H1 (cell line): ENCODE data around the gene MYH6. TPM values are rescaled to one million over a fixed set of nuclear protein-coding genes. Genes with fewer than 3 reads are reported as not detected.

ENCODE experiments used
- ASH2L ChIP-seq: fragments of 200-600, 300-600 bp; sonication (generic); IDR thresholded peaks from one replicate; pipeline ENCODE4 v1.7.1; 2017; ENCODE audit warnings: low read length
- CHD1 ChIP-seq: IDR thresholded peaks from 2 replicates; pipeline ENCODE4 v1.6.1; 2012; ENCODE audit warnings: low read depth, low read length, improper control_type of control experiment
- CHD7 ChIP-seq: fragments of 300-600 bp; sonication (generic); IDR thresholded peaks from 2 replicates; pipeline ENCODE4 v1.7.1; 2012; ENCODE audit warnings: low read length, moderate library complexity, mild to moderate bottlenecking, inconsistent platforms; ENCODE audit not compliant: insufficient replicate concordance
- CREB1 ChIP-seq: IDR thresholded peaks from 2 replicates; pipeline ENCODE4 v1.6.1; 2012; ENCODE audit warnings: inconsistent platforms
- CTBP2 ChIP-seq: IDR thresholded peaks from 2 replicates; pipeline ENCODE4 v1.7.0; 2011; ENCODE audit warnings: borderline replicate concordance, mild to moderate bottlenecking, moderate library complexity, mixed read lengths, low read length; ENCODE audit not compliant: insufficient read depth, insufficient read length
- NANOG ChIP-seq: IDR thresholded peaks from 2 replicates; pipeline ENCODE4 v1.6.1; 2011; ENCODE audit warnings: low read length, low read depth, mild to moderate bottlenecking, inconsistent platforms; ENCODE audit not compliant: insufficient read depth, poor library complexity, severe bottlenecking
- POLR2A ChIP-seq, 2 experiments: IDR thresholded peaks; 1 replicate in 1 of 2; 2 replicates in 1 of 2; pipeline ENCODE4 v1.6.1; 2011; ENCODE audit warnings: low read depth in 2 of 2, low read length in 2 of 2, mild to moderate bottlenecking in 2 of 2; ENCODE audit errors: control extremely low read depth in 1 of 2
- POU5F1 ChIP-seq: IDR thresholded peaks from 2 replicates; pipeline ENCODE4 v1.6.1; 2011; ENCODE audit warnings: low read depth, mild to moderate bottlenecking, low read length, moderate library complexity
- RNF2 ChIP-seq: fragments of 200-900, 300-1000 bp; sonication (generic); IDR thresholded peaks from 2 replicates; pipeline ENCODE4 v1.7.1; 2016; ENCODE audit warnings: borderline replicate concordance, low read depth, mild to moderate bottlenecking, antibody characterized with exemption, low read length; ENCODE audit not compliant: poor library complexity, severe bottlenecking; ENCODE audit errors: missing control alignments
- SIRT6 ChIP-seq: IDR thresholded peaks from one replicate; pipeline ENCODE4 v1.7.1; 2012; ENCODE audit warnings: low read length, inconsistent platforms
- SP4 ChIP-seq: IDR thresholded peaks from 2 replicates; pipeline ENCODE4 v1.6.1; 2012; ENCODE audit warnings: low read length, inconsistent platforms
- SRF ChIP-seq: IDR thresholded peaks from 2 replicates; pipeline ENCODE4 v1.6.1; 2011; ENCODE audit warnings: mild to moderate bottlenecking, low read depth, low read length, moderate library complexity
- TBP ChIP-seq: IDR thresholded peaks from 2 replicates; pipeline ENCODE4 v1.6.1; 2011; ENCODE audit warnings: low read depth, low read length, improper control_type of control experiment
- polyA plus RNA-seq, 7 experiments: library from polyadenylated mRNA; depleted of rRNA in 3 of 7; stranded (reverse) in 5 of 7; unstranded in 2 of 7; fragments of >200 nt in 5 of 7; fragments of 200-250 nt in 2 of 7; gene quantifications; 1 replicate in 5 of 7; 2 replicates in 1 of 7; 4 replicates in 1 of 7; pipeline versions ENCODE4 v1.2.1 to v1.2.3, GENCODE V29; 2011 to 2013; ENCODE audit warnings: missing spikeins in 2 of 7, mixed read lengths in 2 of 7
- total RNA-seq: library from RNA; stranded (reverse); fragmentation: NEBNext Ultra II Directional; extraction: Animal tissue kit (Norgen Biotek cat#: 25700); gene quantifications from 2 replicates; pipeline ENCODE4 v1.2.1, GENCODE V29; 2021

Gene MYH6
- total and polyA plus RNA-seq, 2 of the 8 experiments (the other 6 are each of a cell fraction or from before 2014, with no cell fraction given), result 0.03 TPM; not detected in 1

- TF ChIP-seq CHD7 (no peak), SP4 (no peak), CREB1 (no peak), CTBP2 (no peak), SRF (no peak), ASH2L (no peak), CHD1 (no peak), TBP (no peak), NANOG (no peak), RNF2 (no peak), SIRT6 (no peak), POU5F1 (no peak), POLR2A (IDR thresholded peaks at IDR 0.05; ENCODE audit: control extremely low read depth in 1 of 2, low read depth in 2 of 2, low read length in 2 of 2) (no peak)
These were observed 35.8 kb upstream of the MYH6 start (continued) for GRCh38 chr14:23443881-23444280.
